H1 (cell line): Measurements from ENCODE around the gene KLHDC4. TPM values are rescaled to one million over a fixed set of nuclear protein-coding genes. Genes with fewer than 3 reads are reported as not detected.

ENCODE experiments used
- ASH2L ChIP-seq: fragments of 200-600, 300-600 bp; sonication (generic); IDR thresholded peaks from one replicate; pipeline ENCODE4 v1.7.1; 2017; ENCODE audit warnings: low read length
- BCL11A ChIP-seq, 2 experiments: IDR thresholded peaks; one replicate each; pipeline ENCODE4 v1.6.1; 2011; ENCODE audit warnings: low read depth in 2 of 2, low read length in 2 of 2, mild to moderate bottlenecking in 2 of 2
- CREB1 ChIP-seq: IDR thresholded peaks from 2 replicates; pipeline ENCODE4 v1.6.1; 2012; ENCODE audit warnings: inconsistent platforms
- CTBP2 ChIP-seq: IDR thresholded peaks from 2 replicates; pipeline ENCODE4 v1.7.0; 2011; ENCODE audit warnings: borderline replicate concordance, mild to moderate bottlenecking, moderate library complexity, mixed read lengths, low read length; ENCODE audit not compliant: insufficient read depth, insufficient read length
- EP300 ChIP-seq, 2 experiments: IDR thresholded peaks; 1 replicate in 1 of 2; 2 replicates in 1 of 2; pipeline ENCODE4 v1.6.1; 2011 to 2012; ENCODE audit warnings: low read depth in 2 of 2, low read length in 2 of 2, mild to moderate bottlenecking in 2 of 2, borderline replicate concordance in 1 of 2, inconsistent platforms in 1 of 2, moderate library complexity in 1 of 2
- FOSL1 ChIP-seq: IDR thresholded peaks from 2 replicates; pipeline ENCODE4 v1.6.1; 2011; ENCODE audit warnings: mild to moderate bottlenecking, low read depth, low read length, moderate library complexity; ENCODE audit not compliant: insufficient read depth
- HDAC2 ChIP-seq, 2 experiments: fragments of 300-600 bp in 1 of 2; sonication (generic) in 1 of 2; IDR thresholded peaks; 2 replicates each; pipeline ENCODE4 v1.6.1; 2011 to 2012; ENCODE audit warnings: low read depth in 2 of 2, low read length in 2 of 2, mild to moderate bottlenecking in 2 of 2, moderate library complexity in 2 of 2, borderline replicate concordance in 1 of 2, inconsistent platforms in 1 of 2
- MAX ChIP-seq: IDR thresholded peaks from 2 replicates; pipeline ENCODE4 v1.6.1; 2012; ENCODE audit warnings: inconsistent platforms
- NANOG ChIP-seq: IDR thresholded peaks from 2 replicates; pipeline ENCODE4 v1.6.1; 2011; ENCODE audit warnings: low read length, low read depth, mild to moderate bottlenecking, inconsistent platforms; ENCODE audit not compliant: insufficient read depth, poor library complexity, severe bottlenecking
- RAD21 ChIP-seq, 2 experiments: IDR thresholded peaks in 1 of 2; conservative IDR thresholded peaks in 1 of 2; 2 replicates each; pipeline ENCODE4 v1.6.1; 2011; ENCODE audit warnings: low read depth in 2 of 2, low read length in 2 of 2, improper control_type of control experiment in 1 of 2, inconsistent platforms in 1 of 2, mild to moderate bottlenecking in 1 of 2, moderate library complexity in 1 of 2
- RFX5 ChIP-seq: IDR thresholded peaks from 2 replicates; pipeline ENCODE4 v1.6.1; 2011; ENCODE audit warnings: low read depth, low read length, improper control_type of control experiment, borderline replicate concordance
- RNF2 ChIP-seq: fragments of 200-900, 300-1000 bp; sonication (generic); IDR thresholded peaks from 2 replicates; pipeline ENCODE4 v1.7.1; 2016; ENCODE audit warnings: borderline replicate concordance, low read depth, mild to moderate bottlenecking, antibody characterized with exemption, low read length; ENCODE audit not compliant: poor library complexity, severe bottlenecking; ENCODE audit errors: missing control alignments
- SAP30 ChIP-seq: fragments of 300-600 bp; sonication (generic); IDR thresholded peaks from 2 replicates; pipeline ENCODE4 v1.7.1; 2012; ENCODE audit warnings: low read length, moderate library complexity, mild to moderate bottlenecking, inconsistent platforms; ENCODE audit not compliant: insufficient read depth, insufficient replicate concordance
- SIN3A ChIP-seq, 2 experiments: IDR thresholded peaks in 1 of 2; conservative IDR thresholded peaks in 1 of 2; 2 replicates each; pipeline ENCODE4 v1.6.1; 2011 to 2012; ENCODE audit warnings: low read length in 2 of 2, improper control_type of control experiment in 1 of 2, low read depth in 1 of 2, mild to moderate bottlenecking in 1 of 2
- TAF1 ChIP-seq: IDR thresholded peaks from 2 replicates; pipeline ENCODE4 v1.6.1; 2011; ENCODE audit warnings: mild to moderate bottlenecking, low read depth, low read length
- TAF7 ChIP-seq: optimal IDR thresholded peaks from 2 replicates; pipeline ENCODE3; 2011; ENCODE audit warnings: low read depth, mild to moderate bottlenecking, inconsistent platforms, low read length, moderate library complexity, borderline replicate concordance
- TBP ChIP-seq: IDR thresholded peaks from 2 replicates; pipeline ENCODE4 v1.6.1; 2011; ENCODE audit warnings: low read depth, low read length, improper control_type of control experiment
- USF2 ChIP-seq: IDR thresholded peaks from 2 replicates; pipeline ENCODE4 v1.6.1; 2011; ENCODE audit warnings: low read length, improper control_type of control experiment
- ZNF274 ChIP-seq: IDR thresholded peaks from 2 replicates; pipeline ENCODE4 v1.7.0; 2012; ENCODE audit warnings: low read length, borderline replicate concordance; ENCODE audit errors: extremely low read depth
- polyA plus RNA-seq, 7 experiments: library from polyadenylated mRNA; depleted of rRNA in 3 of 7; stranded (reverse) in 5 of 7; unstranded in 2 of 7; fragments of >200 nt in 5 of 7; fragments of 200-250 nt in 2 of 7; gene quantifications; 1 replicate in 5 of 7; 2 replicates in 1 of 7; 4 replicates in 1 of 7; pipeline versions ENCODE4 v1.2.1 to v1.2.3, GENCODE V29; 2011 to 2013; ENCODE audit warnings: missing spikeins in 2 of 7, mixed read lengths in 2 of 7
- total RNA-seq: library from RNA; stranded (reverse); fragmentation: NEBNext Ultra II Directional; extraction: Animal tissue kit (Norgen Biotek cat#: 25700); gene quantifications from 2 replicates; pipeline ENCODE4 v1.2.1, GENCODE V29; 2021

The KLHDC4 gene
- total and polyA plus RNA-seq, 2 of the 8 experiments (the other 6 are each of a cell fraction or from before 2014, with no cell fraction given) = 23.7 to 63.9 TPM

GRCh38 chr16:87778830-87779579, 13.2 kb upstream of the KLHDC4 start (continued):
- TF ChIP-seq TBP (peak; percentile 43; the same call in 1 of the 2 replicates), EP300 (IDR thresholded peaks at IDR 0.05; ENCODE audit: borderline replicate concordance in 1 of 2, low read depth in 2 of 2, low read length in 2 of 2) (peak in 1 of 2 experiments; percentile 92; a peak in 1 of 3 replicates), TAF1 (peak; percentile 69), CTBP2 (no peak), TAF7 (peak; percentile 10), ZNF274 (no peak), SAP30 (no peak), RNF2 (no peak), FOSL1 (no peak), HDAC2 (IDR thresholded peaks at IDR 0.05; ENCODE audit: borderline replicate concordance in 1 of 2, low read depth in 2 of 2, low read length in 2 of 2) (no peak), CREB1 (0 out of 2 replicates have a peak, but pooled peaks have one; percentile 54), RAD21 (IDR thresholded peaks at IDR 0.05 in 1 of 2, conservative IDR thresholded peaks at IDR 0.05 in 1 of 2; ENCODE audit: low read depth in 2 of 2, low read length in 2 of 2) (peak; percentile 99 to 100), ASH2L (no peak), MAX (peak; percentile 88), SIN3A (conservative IDR thresholded peaks at IDR 0.05 in 1 of 2, IDR thresholded peaks at IDR 0.05 in 1 of 2; ENCODE audit: low read depth in 1 of 2, low read length in 2 of 2) (peak in 1 of 2 experiments; percentile 57; a peak in 1 of 4 replicates), RFX5 (no peak), BCL11A (IDR thresholded peaks at IDR 0.05; ENCODE audit: low read depth in 2 of 2, low read length in 2 of 2) (no peak), NANOG (peak; percentile 18), USF2 (no peak)
